DOHH2 (cell line): ENCODE measurements around the gene TLDC2.

Experiments
- CTCF ChIP-seq: fragments of 200-600 bp; sonication (generic); IDR thresholded peaks from one replicate; pipeline ENCODE4 v1.5.1; 2014; ENCODE audit warnings: antibody characterized with exemption, mild to moderate bottlenecking, low read depth, low read length; ENCODE audit not compliant: poor library complexity, severe bottlenecking
- EZH2phosphoT487 ChIP-seq: fragments of 200-600 bp; sonication (generic); IDR thresholded peaks from 2 replicates; pipeline ENCODE4 v1.6.1; 2017; ENCODE audit warnings: borderline replicate concordance, mild to moderate bottlenecking, antibody characterized with exemption, low read length, moderate library complexity, mixed read lengths

DNA sequence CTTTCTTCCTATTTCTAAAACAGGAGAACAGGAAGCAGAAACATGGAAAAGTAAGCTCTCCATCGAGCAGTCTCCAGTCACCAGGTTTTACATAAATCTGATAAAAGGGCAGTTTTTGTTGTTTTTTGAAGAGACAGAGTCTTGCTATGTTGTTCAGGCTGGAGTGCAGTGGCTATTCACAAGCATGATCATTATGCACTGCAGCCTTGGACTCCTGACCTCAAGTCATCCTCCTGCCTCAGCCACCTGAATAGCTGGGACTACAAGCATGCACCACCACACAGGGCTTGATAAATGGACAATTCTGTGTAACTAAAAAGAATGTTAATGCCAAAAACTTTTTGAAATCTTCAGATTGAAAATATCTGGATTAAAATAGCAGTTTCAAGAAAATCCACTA, 51.8 kb downstream of the TLDC2 start:
- TF ChIP-seq CTCF (no peak), EZH2phosphoT487 (no peak)
